Middle frontal gyrus (tissue), 1 donor: ENCODE results near the gene CLN6.
"Not testable (repeated sequence)": the region's sequence is repeated elsewhere in the genome, so short reads cannot be mapped to it uniquely, and the experiment has no call there.

Source experiments
- DNase-seq: peaks from one replicate; pipeline ENCODE4 v3.0.0-alpha.2; 2015; ENCODE audit warnings: low spot score; ENCODE audit errors: extremely low spot score

Gene CLN6

DNA sequence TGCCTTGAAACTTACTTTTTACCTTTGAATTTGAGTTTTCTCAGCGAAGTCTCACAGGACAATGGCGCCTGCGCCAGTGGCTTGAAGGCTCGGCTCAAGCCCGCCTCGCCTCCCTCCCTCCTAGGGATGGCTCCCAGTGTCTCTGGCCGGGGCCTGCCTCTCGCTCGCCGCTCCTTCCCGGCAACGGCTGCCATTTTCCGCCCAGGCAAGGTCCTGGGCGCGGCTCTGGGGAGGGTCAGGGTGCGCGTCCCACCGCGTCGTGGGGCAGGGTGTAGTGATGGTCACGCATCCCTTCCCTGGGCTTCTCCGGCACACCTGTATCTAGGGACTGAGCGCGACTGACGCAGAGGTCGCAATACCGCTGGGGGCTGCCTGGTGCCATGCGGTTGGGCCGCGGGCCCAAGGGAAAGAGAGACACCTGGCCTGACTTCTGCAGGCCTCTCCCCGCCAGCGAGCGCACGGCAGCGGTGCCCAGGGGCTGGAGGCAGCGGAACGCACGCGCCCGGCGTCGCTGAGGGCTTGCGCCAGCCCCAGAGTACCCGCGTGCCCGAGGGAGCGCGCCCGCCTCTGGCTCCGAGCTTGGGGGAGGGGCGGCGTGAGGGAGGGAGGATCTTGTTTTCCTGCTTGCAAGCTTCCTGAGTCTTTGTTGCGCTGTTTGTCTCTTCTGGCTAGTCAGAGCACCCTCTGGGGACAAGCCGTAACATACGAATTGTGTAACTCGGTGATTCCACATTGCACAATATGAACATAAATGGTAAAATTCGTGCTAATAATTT lies 27.3 kb upstream of the CLN6 start:
- peak; percentile 79 for DNase-seq

DNA sequence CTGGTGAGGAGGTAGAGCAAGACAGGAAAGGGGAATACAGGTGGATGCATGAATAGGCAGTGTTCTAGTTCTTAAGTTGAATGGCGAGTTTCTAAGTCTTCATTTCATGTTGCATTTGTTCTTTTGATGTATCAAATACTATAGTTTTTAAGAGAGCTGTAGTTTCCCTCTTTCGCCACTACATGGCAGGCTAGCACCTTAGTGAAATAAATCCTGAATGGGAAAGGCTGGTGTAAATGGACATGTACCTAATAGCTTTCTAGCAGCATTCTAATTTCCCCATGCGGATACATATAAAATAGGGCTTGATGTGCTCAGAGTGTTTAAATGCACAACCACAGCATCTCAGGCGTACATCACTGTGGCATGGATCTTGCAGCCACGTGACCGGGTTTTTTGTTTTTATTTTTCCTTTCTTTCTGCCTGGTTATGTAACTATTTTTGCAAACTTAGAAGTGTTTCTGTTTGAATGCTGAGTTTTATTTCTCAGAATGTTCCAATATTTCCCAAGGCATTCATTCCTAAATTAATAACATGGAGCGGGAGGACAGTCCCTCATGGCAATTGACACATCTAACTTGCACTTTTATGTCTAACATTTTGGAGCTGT lies 23.5 kb upstream of the CLN6 start:
- DNase-seq: peak; percentile 69

DNA sequence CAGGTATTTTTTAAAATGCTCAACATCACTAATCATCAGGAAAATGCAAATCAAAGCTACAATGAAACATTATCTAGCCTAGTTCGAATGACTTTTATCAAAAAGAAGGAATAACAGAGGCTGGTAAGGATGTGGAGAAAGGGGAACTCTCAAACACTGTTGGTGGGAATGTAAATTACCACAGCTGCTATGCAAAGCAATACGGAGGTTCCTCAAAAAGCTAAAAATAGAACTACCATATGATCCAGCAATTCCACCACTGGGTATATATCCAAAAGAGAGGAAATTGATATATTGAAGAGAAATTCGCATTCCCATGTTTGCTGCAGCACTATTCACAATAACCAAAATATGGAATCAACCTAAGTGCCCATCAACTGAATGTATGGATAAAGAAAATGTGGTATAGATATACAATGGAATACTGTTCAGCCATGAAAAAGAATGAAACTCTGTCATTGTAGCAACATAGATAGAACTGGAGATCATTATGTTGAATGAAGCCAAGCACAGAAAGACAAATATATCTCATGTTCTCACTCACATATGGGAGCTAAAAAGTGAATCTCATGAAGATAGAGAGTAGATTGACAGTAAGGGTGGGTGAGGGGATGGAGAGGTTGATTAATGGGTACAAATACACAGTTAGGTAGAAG lies 19.7 kb upstream of the CLN6 start:
- no peak for DNase-seq

DNA sequence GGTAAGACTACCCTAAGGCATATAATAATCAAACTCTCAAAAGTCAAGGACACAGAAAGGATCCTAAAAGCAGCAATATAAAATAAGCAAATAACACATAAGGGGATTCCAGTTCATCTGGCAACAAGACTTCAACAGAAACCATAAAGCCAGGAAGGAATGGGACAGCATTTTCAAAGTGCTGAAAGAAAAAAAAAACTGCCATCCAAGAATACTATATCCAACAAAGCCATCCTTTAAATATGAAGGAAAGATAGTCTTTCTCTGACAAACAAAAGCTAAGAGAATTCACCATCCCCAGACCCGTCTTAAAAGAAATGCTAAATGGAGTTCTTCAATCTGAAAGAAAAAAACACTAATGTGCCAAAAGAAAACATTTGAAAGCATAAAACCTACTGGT lies 14.7 kb upstream of the CLN6 start:
- DNase-seq: no peak

DNA sequence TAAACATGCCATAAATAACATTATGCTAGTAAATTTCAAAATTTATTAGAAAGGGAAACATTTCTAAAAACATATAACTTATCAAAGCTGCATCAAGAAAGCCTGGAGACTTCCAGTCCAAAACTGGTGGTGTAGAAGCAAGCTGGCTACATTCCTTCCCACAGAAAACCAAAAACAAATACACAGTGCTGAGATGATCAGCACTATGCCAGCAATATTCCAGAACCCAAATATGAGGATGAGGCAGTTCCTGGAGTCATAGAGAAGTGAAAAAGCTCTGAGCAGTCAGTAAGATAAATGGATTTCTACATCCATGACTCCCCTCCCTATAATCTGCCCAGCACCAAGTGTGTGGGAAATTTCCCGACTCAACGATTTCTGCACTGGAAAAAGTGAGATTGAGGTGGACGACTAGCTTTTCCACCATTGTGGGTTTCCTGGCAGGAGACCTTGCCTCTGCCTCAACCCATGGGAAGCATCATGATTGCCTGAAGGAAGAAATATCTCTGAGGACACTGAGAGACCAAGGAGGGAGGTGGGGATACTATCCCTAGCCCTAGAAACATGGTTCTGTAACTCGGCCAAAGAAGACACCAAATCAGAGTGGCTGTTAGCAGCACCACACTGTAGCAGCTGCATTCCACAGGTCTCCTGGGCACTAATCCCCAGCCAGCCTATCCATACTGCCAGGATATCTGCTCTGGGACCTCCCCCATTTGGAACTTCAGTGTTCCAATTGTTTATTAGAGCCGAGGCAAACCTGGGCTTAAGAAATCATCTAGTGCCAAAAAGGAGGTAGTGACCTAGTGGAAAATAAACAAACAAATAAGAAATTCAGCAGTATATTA lies 11.8 kb upstream of the CLN6 start:
- DNase-seq: no peak

DNA sequence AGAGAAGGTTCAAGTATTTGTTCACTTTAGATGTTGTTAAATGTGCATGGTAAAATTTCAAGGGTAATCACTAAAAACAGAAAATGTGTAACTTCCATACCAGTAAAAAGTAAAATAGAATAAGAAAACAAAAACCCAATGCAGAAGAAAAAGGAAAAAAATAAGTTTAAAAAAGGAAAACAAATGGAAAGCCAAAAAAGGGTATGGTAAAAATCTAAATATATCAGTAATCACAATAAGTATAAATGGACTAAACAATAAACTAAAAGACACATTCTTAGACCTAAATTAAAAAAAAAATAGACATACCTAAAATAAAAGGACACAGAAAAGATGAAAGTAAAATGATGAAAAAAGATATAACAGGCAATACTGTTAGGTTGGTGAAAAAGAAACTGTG lies 9.5 kb upstream of the CLN6 start:
- DNase-seq: no peak

DNA sequence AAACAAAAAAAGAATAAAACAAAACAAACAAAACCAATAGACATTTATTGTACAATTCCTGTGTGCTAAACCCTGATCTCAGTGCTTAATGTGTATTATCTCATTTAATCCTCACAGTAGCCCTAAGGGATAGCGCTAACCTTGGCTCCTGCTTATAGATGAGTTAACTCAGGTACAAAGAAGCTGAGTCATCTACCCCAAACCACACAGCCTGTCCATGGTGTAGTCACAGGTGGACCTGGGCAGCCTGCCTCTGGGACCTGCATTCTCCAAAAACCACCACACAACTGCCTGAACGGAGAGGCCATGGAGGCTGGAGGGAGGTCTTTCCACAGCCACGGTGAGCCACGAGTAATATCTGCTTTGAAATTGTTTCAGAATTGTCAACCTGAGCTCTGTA lies 5.5 kb upstream of the CLN6 start:
- DNase-seq: no peak

DNA sequence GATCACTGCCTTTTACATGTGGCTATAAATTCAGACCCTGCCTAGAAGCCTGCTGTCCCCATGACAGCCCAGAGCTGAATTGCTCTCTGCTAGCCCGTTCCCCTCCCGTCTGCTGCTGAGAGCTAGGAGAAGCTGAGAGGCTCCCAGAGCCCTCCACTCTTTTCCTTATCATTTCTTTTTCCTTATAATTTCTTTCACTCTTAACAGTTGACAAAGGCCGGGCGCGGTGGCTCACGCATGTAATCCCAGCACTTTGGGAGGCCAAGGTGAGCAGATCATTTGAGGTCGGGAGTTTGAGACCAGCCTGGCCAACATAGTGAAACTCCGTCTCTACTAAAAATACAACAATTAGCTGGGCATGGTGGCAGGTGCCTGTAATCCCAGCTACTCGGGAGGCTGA lies 5.0 kb upstream of the CLN6 start:
- DNase-seq: not testable (repeated sequence)

DNA sequence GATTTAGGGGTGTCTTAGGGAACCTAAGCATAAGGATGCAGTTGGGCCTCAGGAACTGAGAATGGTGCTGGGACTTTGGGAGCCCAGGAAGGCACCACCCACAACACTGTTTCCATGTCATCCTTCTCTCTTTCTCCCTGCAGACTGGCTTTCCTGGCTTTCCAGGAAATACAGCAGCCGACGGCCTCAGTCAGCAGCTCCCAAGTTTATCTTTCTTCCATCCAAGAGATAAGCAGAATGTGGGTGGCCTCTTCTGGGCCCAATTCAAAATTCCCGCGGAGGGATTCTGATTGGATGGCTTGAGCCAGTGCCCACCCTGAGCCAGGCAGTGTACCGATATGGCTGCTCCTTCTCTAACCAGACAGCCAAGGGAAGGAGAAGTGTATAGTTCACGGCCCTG lies 4.5 kb upstream of the CLN6 start:
- no peak for DNase-seq

DNA sequence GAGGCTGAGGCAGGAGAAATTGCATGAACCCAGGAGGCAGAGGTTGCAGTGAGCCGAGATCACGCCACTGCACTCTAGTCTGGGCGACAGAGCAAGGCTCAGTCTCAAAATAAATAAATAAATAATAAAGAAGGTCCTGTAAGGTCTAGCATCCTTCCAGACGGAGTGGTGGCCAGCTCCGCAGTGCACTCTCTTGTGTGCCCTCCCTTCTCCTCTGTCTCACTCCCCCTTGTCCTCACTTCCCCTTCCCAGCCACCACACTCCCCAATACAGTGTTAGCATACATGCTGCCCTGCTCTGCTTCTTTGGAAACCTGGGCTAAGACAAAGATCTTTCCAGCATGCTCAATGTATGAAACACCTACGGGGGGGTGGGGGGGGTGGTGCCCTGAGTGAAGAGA lies 3.4 kb upstream of the CLN6 start:
- DNase-seq: no peak

DNA sequence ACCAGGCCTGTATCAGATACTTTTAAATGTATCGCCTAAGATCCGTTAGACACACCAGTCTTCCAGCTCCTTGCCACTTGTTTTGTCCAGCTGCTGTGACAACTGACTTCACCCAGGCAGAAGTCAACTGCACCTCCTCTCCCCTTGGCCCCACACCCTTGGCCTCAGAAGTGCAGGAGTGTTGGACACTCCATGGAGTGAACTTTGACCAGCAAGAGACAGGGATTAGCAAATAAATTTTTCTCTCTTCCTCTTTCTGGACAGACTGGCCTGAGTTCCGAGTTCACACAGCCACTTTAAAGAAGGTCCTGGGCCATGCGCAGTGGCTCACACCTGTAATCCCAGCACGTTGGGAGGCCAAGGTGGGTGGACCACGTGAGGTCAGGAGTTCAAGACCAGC lies 2.9 kb upstream of the CLN6 start:
- DNase-seq: no peak

DNA sequence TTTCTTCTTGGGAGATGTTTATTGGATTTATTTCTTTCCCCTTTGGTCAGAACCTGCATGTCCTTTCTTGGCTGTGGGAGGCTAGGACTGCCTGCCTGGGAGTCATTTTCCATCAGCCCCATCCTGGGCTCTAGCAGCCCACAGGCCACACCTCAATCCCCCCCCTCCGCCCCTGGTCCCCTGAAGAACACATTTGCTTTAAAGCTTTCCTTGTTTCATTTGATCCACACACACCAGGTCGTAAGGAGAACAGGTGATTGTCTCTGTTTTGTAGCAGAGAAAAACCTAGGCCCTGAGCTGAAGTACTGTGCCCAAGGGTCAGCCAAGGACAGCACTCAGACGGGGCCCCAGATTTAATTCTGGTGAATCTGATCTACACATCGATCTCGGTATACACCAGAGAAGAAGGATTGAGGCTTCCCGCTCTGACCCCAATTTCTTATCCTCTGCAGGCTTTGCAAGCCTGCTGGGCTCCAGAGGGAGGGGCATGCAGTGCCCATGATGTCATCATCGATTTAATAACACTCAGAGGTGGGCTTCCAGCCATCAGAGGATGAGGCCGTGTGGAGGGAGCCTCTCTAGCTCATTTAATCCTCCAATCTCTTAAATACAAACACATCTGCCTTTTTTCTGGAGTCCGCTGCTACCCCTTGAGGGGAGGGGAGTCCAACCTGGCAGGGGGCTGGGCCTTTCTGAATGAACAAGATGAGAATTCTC lies 1.7 kb upstream of the CLN6 start:
- no peak for DNase-seq

DNA sequence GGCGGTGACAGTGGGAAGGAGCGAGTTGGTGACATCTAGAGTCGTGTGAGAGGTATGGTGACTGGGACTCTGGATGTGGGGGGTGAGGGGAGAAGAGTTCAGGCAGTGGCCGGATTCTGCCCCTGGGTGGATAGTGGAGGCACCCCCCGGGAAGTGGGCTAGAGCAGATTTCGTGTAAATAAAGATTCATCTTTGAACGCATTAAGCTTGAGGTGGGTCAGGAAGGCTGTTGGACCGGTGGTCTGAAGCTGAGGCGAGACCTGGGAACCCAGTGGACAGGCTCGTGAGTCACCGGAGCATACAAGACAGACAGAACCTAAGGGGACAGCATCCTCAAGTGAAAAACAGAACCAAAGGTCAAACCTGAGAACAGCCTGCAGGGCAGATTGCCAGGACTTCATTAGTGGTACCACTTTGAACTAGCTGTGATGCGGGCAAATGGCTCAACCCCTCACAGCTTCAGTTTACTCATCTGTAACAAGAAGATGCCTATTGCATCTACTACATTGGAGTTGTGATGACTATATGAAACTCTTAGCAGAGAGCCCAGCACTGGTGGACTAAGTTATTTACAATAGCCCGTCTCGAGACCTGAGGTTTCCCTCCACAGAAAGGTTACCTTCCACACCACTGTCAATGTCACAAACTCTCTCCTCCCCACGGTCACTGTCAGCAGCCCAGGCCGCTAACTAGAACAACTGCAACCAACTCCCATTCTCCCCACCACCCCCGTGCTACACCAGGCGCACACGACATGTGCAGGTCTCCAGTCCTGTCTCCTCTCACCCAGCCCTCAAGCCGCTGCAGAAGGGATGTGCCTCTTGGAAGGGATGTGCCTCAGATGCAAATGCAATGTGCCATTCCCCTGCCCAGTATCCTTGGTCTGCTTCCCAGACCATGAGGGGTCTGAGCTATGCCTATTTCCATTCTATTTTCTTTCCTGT lies 901 bp upstream of the CLN6 start:
- DNase-seq: no peak

DNA sequence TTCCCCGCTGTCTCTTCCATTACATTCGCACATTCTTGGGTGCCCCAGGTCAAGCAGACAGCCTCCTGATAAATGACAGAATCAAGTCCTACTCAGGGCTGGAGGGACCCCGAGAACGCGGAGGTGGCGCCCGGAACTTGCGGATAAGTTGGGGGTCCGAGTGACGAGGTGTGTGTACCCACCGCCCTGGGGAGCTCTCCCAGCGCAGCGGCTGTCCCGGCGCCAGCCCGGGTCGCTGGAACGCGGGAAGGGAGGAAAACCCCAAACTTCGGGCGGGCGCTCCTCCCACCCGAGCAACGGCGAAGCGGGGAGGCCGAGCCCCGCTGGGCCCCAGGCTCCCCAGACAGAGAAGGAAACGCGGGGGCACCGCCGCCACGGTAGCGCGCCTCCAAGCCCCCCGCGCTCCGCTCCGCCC lies 550 bp downstream of the CLN6 start:
- no peak for DNase-seq

DNA sequence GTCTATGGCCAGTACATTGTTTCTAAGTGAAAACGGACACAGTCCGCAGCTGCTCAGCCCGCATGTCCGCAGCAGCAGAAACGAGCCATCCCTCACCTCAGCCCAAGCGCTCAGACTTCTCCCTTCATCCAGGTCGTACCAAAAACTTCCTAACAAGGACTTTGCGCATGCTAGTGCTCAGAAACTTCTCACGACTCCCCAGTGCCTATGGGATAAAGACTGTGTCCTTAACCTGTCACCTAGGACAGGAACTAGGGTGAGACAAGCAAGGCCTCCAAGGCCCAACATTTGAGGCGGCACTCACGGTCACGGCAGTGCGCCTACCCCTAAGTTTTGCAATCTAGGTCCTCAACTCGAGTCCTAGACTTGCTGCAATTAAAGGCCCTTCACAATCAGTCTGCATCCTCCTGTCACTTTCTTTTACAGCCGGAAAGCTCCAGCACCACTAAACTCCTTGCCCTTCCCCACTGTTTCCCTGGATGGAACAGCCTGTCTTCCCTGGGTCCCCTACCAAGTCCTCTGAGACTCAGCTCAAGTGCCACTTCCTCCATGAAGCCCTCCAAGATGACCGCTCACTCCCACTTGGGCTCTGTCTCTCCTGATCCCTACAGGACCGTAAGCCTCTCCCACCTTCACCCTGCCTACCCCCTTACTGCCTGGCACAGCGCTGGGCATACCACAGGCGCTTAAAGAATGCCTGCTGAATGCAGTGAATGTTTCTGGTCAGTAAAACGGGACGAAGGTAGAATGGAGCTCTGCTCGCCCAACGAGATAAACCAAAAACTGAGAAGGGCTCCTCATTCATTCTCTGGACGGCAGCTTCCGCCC lies 1.2 kb downstream of the CLN6 start:
- no peak for DNase-seq

DNA sequence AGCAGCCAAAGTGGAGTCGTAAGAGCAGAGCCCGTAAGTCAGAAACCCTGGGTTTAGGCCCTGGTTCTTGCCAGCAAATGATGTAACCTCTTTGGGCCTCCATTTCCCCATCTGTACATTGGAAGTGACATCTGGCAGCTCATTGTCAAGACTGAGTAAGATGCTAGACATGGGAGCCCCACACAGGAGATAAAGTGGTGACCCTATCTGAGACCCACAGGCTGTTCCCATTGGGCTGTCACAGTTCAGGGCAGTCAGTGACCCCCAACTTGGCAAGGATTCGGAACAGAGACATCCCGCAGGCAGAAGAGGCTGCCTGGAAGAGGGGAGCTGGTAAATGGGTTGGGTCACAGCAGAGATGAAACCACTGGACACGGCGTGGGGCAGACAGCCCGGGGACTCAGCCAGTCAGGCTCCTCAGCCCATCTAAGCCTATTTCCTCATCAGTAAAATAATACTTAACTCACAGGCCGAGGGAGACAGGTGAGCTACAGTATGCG lies 1.8 kb downstream of the CLN6 start:
- DNase-seq: no peak

DNA sequence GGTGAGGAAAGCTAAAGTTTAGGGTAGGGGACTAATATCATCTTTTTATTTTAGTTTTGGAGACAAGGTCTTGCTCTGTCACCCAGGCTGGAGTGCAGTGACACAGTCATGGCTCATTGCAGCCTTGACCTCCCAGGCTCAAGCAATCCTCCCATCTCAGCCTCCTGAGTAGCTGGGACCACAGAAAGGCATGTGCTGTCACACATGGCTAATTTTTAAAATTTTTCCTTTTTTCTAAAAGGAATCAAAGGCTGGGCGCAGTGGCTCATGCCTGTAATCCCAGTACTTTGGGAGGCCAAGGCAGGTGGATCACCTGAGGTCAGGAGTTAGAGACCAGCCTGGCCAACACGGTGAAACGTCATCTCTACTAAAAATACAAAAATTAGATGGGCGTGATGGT lies 4.1 kb downstream of the CLN6 start:
- not testable (repeated sequence) for DNase-seq

DNA sequence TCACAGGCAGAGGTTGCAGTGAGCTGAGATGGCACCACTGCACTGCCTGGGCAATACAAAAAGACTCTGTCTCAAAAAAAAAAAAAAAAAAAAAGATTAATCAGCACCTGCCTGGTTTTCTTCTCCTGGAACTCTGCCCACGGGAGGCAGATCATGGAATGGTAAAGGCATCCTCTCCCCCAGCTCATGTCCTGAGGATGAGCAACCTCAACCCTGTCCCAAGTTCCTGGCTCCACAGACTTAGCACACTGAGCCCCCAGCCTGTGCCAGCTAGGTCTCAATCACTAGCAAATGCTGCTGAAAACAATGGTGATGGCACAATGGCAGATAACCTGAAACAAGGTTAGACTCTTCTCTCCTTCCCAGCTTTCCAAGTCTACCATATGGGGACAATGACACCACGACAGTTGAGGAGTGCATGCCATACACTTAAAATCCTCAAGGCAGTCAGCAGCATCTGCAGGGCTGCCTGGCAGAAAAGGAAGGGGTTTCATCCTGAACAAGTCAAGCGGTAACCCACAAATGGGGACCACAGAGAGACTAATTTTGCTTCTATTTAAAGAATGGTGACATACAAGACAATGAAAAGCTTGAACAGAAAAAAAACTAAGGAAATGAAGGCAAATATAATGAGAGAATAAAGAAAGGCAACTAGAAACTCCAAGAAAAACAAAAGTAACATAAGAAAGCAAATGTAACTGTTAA lies 4.8 kb downstream of the CLN6 start:
- no peak for DNase-seq
